NK-92 treated with Interleukin-12 subunit alpha and Interleukin-12 subunit beta, amount 100 ng/mL, for 24 hours (cell line): Measurements from ENCODE around the gene ATCAY.

Experiments used
- DNase-seq: peaks from one replicate; lab custom pipeline; 2025; lab: John Stamatoyannopoulos, UW

Gene ATCAY

GRCh38 chr19:3970313-3970807 lies 89.9 kb downstream of the ATCAY start:
- no peak for DNase-seq

DNA sequence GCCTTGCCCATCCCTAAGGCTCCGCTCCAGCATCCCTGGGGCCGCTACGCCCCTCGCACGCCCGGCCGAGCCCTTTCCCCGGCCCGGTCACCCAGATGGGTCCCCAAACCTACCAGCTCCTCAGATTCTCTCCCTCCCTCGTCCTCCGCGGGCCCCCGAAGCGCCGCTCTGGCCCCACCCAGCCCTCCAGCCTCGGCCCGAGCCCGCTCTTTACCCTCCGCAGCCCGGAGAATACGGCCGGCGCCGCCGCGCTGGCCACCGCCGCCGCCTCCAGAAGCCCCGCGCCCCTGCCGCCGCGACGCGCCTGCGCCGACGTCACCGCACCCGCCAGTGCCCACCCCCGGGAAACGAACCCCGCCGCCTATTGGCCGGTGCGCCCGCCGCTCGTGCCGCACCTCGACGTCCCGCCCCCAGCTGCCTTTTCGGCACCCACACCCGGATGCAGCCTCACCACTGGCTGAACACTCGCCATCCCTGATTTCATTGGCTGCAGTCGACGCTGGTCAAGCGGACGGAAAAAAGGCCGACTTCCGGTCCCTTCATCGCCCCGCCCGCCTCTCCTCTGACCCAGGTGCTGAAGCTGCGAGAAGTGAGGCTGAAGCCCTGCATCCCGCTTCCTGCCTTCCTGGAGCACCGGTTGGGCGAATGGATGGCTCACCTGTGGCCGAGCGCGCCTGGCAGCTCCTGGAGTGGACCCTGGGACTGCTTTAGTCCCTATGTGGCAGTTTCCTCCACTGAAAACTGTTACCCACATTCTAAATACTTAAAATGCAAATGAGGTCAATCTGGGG lies 90.5 kb downstream of the ATCAY start, which contains the start of gene DAPK3:
Gene DAPK3 (minus strand): TSS at position 292 of the 791 bp plus-strand sequence. CDS start 1,364 bp downstream, outside the sequence.
- DNase-seq = peak; percentile 95

- no peak for DNase-seq
Measured at GRCh38 chr19:3975144-3975543, 94.7 kb downstream of the ATCAY start.

GRCh38 chr19:3975637-3976087 lies 95.2 kb downstream of the ATCAY start:
- no peak for DNase-seq

- DNase-seq = no peak
Measured at GRCh38 chr19:3976495-3977241, 96.2 kb downstream of the ATCAY start.
